ENCODE data around the gene ABCC6.

GRCh38 chr16:16139061-16139460 lies 84.2 kb downstream of the ABCC6 start:
- TF ChIP-seq CTCF (IDR thresholded peaks at IDR 0.05) (no peak), POLR2A (IDR thresholded peaks at IDR 0.05) (no peak), POLR2AphosphoS5 (IDR thresholded peaks at IDR 0.05) (no peak), EP300 (IDR thresholded peaks at IDR 0.05; ENCODE audit: low read depth) (no peak)
